ENCODE results near the gene MPZL1. TPM values are rescaled to one million over a fixed set of nuclear protein-coding genes. Genes with fewer than 3 reads are reported as not detected.

MPZL1 gene
- total and polyA plus RNA-seq, 2 of the 13 experiments (the other 11 are each of a cell fraction or from before 2014, with no cell fraction given): 38.0 to 68.7 TPM

DNA sequence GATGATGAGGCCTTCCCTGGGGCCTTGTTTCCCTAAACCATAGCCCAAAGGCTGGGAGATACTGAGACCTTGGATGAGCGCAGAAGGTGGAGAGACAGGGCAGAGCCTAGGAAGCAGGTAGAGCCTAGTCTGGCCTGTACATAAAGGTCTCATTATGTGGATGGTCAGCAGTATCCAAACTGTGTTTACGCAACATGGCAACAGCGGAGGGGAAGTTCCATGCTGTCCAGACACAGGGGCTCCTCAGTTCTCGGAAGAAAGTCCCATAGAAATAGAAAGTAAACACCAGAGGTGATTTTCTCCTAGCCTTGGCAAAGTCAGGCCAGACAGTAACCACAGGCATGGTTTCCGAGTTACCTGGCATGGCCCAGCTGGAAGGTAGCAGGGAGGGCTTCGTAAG lies 42.1 kb upstream of the MPZL1 start (continued):
- no peak for TF ChIP-seq CCAR2 (optimal IDR thresholded peaks at IDR 0.05; ENCODE audit: low read depth, low read length)
- TF ChIP-seq EP300 (IDR thresholded peaks at IDR 0.05; ENCODE audit: low read depth in 2 of 2, low read length in 2 of 2): peak in 1 of 2 experiments; percentile 60; a peak in 1 of 4 replicates
- TF ChIP-seq EP300 (CRISPR knock-in tag; IDR thresholded peaks at IDR 0.05; ENCODE audit: borderline replicate concordance): no peak
- TF ChIP-seq ZNF546 (CRISPR knock-in tag; conservative IDR thresholded peaks at IDR 0.05): no peak
- no peak for TF ChIP-seq ZNF839 (CRISPR knock-in tag; IDR thresholded peaks at IDR 0.05; ENCODE audit: borderline replicate concordance)
- TF ChIP-seq CEBPG (CRISPR knock-in tag; IDR thresholded peaks at IDR 0.05): peak; percentile 83
- TF ChIP-seq ZNF678 (CRISPR knock-in tag; IDR thresholded peaks at IDR 0.05): no peak
- no peak for TF ChIP-seq ZNF205 (CRISPR knock-in tag; IDR thresholded peaks at IDR 0.05)
- TF ChIP-seq HHEX (CRISPR knock-in tag; IDR thresholded peaks at IDR 0.05): no peak
- TF ChIP-seq, protein P1, sequence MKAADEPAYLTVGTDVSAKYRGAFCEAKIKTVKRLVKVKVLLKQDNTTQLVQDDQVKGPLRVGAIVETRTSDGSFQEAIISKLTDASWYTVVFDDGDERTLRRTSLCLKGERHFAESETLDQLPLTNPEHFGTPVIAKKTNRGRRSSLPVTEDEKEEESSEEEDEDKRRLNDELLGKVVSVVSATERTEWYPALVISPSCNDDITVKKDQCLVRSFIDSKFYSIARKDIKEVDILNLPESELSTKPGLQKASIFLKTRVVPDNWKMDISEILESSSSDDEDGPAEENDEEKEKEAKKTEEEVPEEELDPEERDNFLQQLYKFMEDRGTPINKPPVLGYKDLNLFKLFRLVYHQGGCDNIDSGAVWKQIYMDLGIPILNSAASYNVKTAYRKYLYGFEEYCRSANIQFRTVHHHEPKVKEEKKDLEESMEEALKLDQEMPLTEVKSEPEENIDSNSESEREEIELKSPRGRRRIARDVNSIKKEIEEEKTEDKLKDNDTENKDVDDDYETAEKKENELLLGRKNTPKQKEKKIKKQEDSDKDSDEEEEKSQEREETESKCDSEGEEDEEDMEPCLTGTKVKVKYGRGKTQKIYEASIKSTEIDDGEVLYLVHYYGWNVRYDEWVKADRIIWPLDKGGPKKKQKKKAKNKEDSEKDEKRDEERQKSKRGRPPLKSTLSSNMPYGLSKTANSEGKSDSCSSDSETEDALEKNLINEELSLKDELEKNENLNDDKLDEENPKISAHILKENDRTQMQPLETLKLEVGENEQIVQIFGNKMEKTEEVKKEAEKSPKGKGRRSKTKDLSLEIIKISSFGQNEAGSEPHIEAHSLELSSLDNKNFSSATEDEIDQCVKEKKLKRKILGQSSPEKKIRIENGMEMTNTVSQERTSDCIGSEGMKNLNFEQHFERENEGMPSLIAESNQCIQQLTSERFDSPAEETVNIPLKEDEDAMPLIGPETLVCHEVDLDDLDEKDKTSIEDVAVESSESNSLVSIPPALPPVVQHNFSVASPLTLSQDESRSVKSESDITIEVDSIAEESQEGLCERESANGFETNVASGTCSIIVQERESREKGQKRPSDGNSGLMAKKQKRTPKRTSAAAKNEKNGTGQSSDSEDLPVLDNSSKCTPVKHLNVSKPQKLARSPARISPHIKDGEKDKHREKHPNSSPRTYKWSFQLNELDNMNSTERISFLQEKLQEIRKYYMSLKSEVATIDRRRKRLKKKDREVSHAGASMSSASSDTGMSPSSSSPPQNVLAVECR (CRISPR knock-in tag; IDR thresholded peaks at IDR 0.05; ENCODE audit: borderline replicate concordance): no peak
- TF ChIP-seq, protein P2, sequence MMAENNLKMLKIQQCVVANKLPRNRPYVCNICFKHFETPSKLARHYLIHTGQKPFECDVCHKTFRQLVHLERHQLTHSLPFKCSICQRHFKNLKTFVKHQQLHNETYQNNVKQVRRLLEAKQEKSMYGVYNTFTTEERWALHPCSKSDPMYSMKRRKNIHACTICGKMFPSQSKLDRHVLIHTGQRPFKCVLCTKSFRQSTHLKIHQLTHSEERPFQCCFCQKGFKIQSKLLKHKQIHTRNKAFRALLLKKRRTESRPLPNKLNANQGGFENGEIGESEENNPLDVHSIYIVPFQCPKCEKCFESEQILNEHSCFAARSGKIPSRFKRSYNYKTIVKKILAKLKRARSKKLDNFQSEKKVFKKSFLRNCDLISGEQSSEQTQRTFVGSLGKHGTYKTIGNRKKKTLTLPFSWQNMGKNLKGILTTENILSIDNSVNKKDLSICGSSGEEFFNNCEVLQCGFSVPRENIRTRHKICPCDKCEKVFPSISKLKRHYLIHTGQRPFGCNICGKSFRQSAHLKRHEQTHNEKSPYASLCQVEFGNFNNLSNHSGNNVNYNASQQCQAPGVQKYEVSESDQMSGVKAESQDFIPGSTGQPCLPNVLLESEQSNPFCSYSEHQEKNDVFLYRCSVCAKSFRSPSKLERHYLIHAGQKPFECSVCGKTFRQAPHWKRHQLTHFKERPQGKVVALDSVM (CRISPR knock-in tag; IDR thresholded peaks at IDR 0.05): no peak
- TF ChIP-seq ZNF607 (CRISPR knock-in tag; IDR thresholded peaks at IDR 0.05; ENCODE audit: borderline replicate concordance): no peak
- no peak for TF ChIP-seq E2F1 (CRISPR knock-in tag; IDR thresholded peaks at IDR 0.05)
- peak; percentile 16; the same call in 1 of the 2 replicates for TF ChIP-seq SAP130 (CRISPR knock-in tag; IDR thresholded peaks at IDR 0.05; ENCODE audit: low read depth)
- no peak for TF ChIP-seq BORCS8-MEF2B (CRISPR knock-in tag; IDR thresholded peaks at IDR 0.05)
- TF ChIP-seq ZBTB33 (CRISPR knock-in tag; IDR thresholded peaks at IDR 0.05): no peak
- peak; percentile 50; the same call in 1 of the 2 replicates for TF ChIP-seq ARID5B (CRISPR knock-in tag; IDR thresholded peaks at IDR 0.05)
- TF ChIP-seq ZNF143 (CRISPR knock-in tag; IDR thresholded peaks at IDR 0.05): no peak
